ENCODE measurements around the gene HERPUD1.

Gene HERPUD1

DNA sequence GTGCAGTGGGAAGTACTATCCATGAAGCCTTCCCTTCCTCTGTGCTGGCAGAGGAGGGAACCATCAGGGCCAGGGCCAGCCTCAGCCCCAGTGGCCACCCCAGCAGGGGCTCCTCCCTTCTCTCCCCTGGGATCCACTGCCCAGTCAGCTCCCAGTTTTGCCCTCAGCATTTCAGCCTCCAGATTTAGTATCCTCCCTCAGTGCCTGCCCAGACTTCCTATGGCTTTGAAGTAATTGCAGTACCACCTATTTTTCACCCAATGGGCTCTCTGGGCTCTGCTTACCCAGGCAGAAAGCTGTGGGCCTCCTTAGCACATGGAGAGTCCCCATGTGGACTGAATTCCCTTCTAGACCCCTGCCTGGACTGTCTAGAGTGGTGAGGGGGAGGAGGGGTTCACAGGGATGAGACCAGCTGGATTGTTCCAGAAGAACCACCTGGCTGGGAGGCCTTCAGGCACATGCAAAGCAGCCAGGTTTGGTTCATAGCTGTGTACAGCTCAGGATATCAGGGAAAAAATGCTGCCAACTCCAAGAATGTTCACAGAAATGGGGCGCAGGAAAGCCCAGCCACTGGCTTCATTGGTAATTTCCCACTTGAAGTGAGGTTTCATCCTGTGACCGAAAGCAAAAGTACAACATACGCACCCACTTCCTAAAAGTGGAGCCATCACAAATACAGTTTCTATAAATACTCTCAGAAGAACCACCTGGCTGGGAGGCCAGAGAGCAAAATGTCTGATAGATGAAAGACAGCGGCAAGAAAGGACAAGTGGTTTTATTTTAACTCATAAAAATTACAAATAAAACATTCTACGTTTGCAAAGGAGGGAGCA is 15.2 kb upstream of the HERPUD1 start:
- DNase-seq (ENCODE audit: low spot score), result no peak
- Histone ChIP-seq H3K27ac (peak overlapping the region; percentile 35 to 67), H3K4me3 (no peak overlapping the region)
- TF ChIP-seq, protein P1, sequence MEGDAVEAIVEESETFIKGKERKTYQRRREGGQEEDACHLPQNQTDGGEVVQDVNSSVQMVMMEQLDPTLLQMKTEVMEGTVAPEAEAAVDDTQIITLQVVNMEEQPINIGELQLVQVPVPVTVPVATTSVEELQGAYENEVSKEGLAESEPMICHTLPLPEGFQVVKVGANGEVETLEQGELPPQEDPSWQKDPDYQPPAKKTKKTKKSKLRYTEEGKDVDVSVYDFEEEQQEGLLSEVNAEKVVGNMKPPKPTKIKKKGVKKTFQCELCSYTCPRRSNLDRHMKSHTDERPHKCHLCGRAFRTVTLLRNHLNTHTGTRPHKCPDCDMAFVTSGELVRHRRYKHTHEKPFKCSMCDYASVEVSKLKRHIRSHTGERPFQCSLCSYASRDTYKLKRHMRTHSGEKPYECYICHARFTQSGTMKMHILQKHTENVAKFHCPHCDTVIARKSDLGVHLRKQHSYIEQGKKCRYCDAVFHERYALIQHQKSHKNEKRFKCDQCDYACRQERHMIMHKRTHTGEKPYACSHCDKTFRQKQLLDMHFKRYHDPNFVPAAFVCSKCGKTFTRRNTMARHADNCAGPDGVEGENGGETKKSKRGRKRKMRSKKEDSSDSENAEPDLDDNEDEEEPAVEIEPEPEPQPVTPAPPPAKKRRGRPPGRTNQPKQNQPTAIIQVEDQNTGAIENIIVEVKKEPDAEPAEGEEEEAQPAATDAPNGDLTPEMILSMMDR (IDR thresholded peaks at IDR 0.05), result no peak

DNA sequence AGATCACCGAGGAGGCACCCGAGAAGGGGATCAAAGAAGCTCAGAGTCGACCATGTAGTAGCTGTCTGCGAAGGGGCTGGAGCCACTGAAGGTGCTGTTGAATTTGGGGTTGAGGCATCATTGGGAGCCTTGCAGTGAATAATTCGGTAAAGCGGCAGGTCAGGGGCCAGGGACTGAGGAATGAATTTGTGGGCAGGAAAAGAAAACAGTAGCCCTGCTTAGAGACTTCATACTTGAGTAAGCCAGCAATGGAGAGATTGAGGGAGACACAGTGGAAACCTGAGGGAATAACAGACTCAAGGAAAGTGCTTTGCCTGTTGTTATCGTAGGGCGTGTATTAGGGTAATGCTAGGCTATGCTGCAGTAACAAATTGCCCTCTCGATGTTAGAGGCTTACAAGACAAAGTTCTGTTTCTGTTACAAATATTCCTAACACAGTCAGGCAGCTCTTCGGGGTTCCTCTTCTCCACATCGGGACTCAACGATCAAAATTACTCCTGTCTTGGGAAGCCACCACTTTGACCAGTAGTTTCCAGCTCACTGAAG is 13.4 kb upstream of the HERPUD1 start:
- DNase-seq (ENCODE audit: low spot score), result no peak
- Histone ChIP-seq H3K4me3 (no peak overlapping the region), H3K27ac (no peak overlapping the region)
- TF ChIP-seq, protein P1 (IDR thresholded peaks at IDR 0.05), result no peak

GRCh38 chr16:56919099-56919800 is 12.7 kb upstream of the HERPUD1 start:
- TF ChIP-seq, protein P1 (IDR thresholded peaks at IDR 0.05), result no peak
- no peak for DNase-seq (ENCODE audit: low spot score)
- H3K4me3 ChIP-seq, result no peak overlapping the region
- no peak overlapping the region for H3K27ac ChIP-seq

DNA sequence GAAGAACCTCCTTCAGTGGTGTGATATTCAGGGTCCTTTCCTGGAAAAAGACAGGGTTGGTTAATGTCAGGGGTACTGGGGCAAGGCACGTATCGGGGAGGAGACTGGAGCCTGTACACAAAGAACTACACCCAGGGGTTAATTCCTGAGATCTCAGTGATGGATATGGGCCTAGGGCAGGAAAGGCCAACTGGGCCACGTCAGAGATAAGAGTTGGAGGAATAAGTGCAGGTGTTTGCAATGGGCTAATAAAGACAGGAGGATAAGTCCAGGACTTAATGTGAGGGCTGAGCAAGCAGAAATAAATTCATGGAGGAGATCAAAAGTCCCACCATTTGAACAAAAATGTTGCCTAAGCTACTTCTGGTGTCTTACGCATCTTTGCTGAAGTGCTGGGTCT is 10.4 kb upstream of the HERPUD1 start:
- H3K4me3 ChIP-seq, result no peak overlapping the region
- TF ChIP-seq, protein P1 (IDR thresholded peaks at IDR 0.05), result no peak
- H3K27ac ChIP-seq, result no peak overlapping the region
- DNase-seq (ENCODE audit: low spot score), result no peak

DNA sequence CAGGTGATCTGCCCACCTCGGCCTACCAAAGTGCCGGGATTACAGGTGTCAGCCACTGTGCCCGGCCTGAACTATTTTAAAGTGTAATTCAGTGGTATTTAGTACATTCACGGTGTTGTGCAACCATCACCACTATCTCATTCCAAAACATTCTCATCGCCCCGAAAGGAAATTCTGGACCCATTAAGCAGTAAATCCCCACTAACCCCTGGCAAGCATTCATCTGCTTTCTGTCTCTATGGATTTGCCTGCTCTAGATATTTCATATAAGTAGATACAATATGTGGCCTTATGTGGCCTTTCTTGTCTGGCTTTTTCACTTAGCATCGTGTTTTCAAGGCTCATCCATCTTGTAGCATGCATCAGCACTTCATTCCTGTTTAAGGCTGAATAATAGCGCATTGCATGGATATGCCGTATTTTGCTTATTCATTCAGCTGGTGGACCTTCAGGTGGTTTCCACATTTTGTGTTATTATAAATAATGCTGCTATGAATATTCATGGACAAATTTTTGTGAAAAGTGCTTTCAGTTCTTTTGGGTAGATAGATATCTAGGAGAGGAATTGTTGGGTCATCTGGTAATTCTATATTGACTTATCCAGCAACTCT is 8.4 kb upstream of the HERPUD1 start:
- H3K27ac ChIP-seq, result no peak overlapping the region
- DNase-seq (ENCODE audit: low spot score), result no peak
- no peak overlapping the region for H3K4me3 ChIP-seq
- TF ChIP-seq, protein P1 (IDR thresholded peaks at IDR 0.05), result no peak

DNA sequence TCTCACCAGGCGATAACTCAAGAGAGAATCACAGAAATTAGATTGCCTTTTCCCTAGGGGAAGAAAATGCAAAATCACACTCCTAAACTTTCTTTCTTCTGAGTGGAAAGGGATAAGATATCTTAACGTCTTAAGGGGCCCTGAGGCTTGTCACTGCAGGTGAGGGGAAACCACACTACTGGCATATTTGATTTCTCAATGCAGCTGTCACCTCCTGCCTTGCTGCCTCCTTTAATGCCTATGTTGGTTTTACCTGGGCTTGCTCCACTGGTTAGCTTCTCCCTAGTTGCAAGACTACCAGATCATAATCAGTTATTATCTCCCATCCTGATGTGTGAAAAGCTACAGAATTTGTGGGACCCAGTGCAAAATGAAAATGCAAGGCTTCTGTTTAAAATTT is 4.5 kb upstream of the HERPUD1 start:
- no peak overlapping the region for H3K27ac ChIP-seq
- H3K4me3 ChIP-seq, result no peak overlapping the region
- DNase-seq (ENCODE audit: low spot score), result no peak
- TF ChIP-seq, protein P1 (IDR thresholded peaks at IDR 0.05), result no peak

All from coronary artery (tissue), 2 donors.